AG04450 (cell line): Measurements from ENCODE around the gene LACTBL1. TPM values are rescaled to one million over a fixed set of nuclear protein-coding genes. Genes with fewer than 3 reads are reported as not detected.
"Not testable (repeated sequence)": the region's sequence is repeated elsewhere in the genome, so short reads cannot be mapped to it uniquely, and the experiment has no call there.

ENCODE experiments used
- CTCF ChIA-PET: fragments of 300-600, 350-600 bp; formaldehyde crosslinking; extraction: SDS; loops from one replicate; lab custom pipeline; 2022; ENCODE audit warnings: antibody characterized with exemption, inconsistent platforms; lab: Charles Lee
- POLR2A ChIA-PET: fragments of 350-600 bp; formaldehyde crosslinking; extraction: SDS; loops from one replicate; lab custom pipeline; 2021; ENCODE audit warnings: antibody characterized with exemption, inconsistent platforms; lab: Yijun Ruan, JAX
- DNase-seq: peaks from one replicate; pipeline ENCODE4 v3.0.0-alpha.2; 2011; ENCODE audit warnings: low read depth, low spot score
- H3K27ac ChIP-seq: one replicate; pipeline ENCODE4 v1.5.1; 2012; ENCODE audit warnings: low read depth, low read length, control low read depth
- H3K27me3 ChIP-seq: one replicate; pipeline ENCODE4 v1.6.0; 2012; ENCODE audit warnings: low read length; ENCODE audit not compliant: control insufficient read depth, insufficient read depth
- H3K4me3 ChIP-seq: 2 replicates; pipeline ENCODE4 v1.5.1; 2011; ENCODE audit warnings: mild to moderate bottlenecking, low read depth, low read length, control low read depth
- H3K9me3 ChIP-seq: 2 replicates; pipeline ENCODE4 v1.5.1; 2012; ENCODE audit warnings: low read length; ENCODE audit not compliant: control insufficient read depth, insufficient read depth
- CTCF ChIP-seq: IDR thresholded peaks from 2 replicates; pipeline ENCODE4 v1.5.1; 2011; ENCODE audit warnings: low read depth, low read length, control low read depth, inconsistent platforms
- polyA plus RNA-seq: library from polyadenylated mRNA; depleted of rRNA; stranded (reverse); fragments of >200 nt; gene quantifications from 2 replicates; pipeline ENCODE4 v1.2.3, GENCODE V29; 2011

Gene LACTBL1
- polyA plus RNA-seq, 1 experiment = not detected

GRCh38 chr1:23007106-23007505 lies 34.4 kb upstream of the LACTBL1 start:
- no peak overlapping the region for H3K27ac ChIP-seq
- peaks cover 10% of the 10 kb centered on the region for H3K27me3 ChIP-seq
- TF ChIP-seq CTCF = no peak
- H3K4me3 ChIP-seq = no peak overlapping the region
- no peaks in the 10 kb centered on the region for H3K9me3 ChIP-seq
- DNase-seq = no peak
- ChIA-PET POLR2A (interaction anchor here (0.6 kb wide), 1 partner anchor 116 kb away, joined by 5 read pairs; no protein-coding TSS in a partner anchor), CTCF (no interaction called here)

GRCh38 chr1:23004769-23005168 lies 32.1 kb upstream of the LACTBL1 start:
- H3K27ac ChIP-seq, H3K9me3 ChIP-seq, POLR2A ChIA-PET, H3K4me3 ChIP-seq, DNase-seq, CTCF ChIA-PET: not testable (repeated sequence)
- H3K27me3 ChIP-seq = peaks cover 18% of the 10 kb centered on the region

GRCh38 chr1:23004112-23004511 lies 31.4 kb upstream of the LACTBL1 start:
- no peak for TF ChIP-seq CTCF
- Histone ChIP-seq H3K4me3 (no peak overlapping the region), H3K27me3 (peaks cover 18% of the 10 kb centered on the region), H3K9me3 (peaks cover 5% of the 10 kb centered on the region; the same call in 1 of the 2 replicates), H3K27ac (no peak overlapping the region)
- POLR2A ChIA-PET = no interaction called here
- DNase-seq = no peak
- CTCF ChIA-PET = no interaction called here

- CTCF ChIA-PET = not testable (repeated sequence)
Measured at GRCh38 chr1:23002218-23002617, 29.6 kb upstream of the LACTBL1 start.

GRCh38 chr1:23000133-23000532 lies 27.5 kb upstream of the LACTBL1 start:
- CTCF ChIA-PET, POLR2A ChIA-PET, H3K4me3 ChIP-seq, DNase-seq, H3K27ac ChIP-seq, H3K9me3 ChIP-seq: not testable (repeated sequence)
- H3K27me3 ChIP-seq = peaks cover 18% of the 10 kb centered on the region

More at GRCh38 chr1:23002218-23002617, 29.6 kb upstream of the LACTBL1 start:
- H3K9me3 ChIP-seq, DNase-seq, H3K4me3 ChIP-seq, H3K27ac ChIP-seq, POLR2A ChIA-PET: not testable (repeated sequence)
- H3K27me3 ChIP-seq = peaks cover 18% of the 10 kb centered on the region

- CTCF ChIA-PET, POLR2A ChIA-PET, H3K4me3 ChIP-seq, DNase-seq, H3K27ac ChIP-seq: not testable (repeated sequence)
- Histone ChIP-seq H3K9me3 (peaks cover 10% of the 10 kb centered on the region), H3K27me3 (peaks cover 10% of the 10 kb centered on the region)
Measured at GRCh38 chr1:22997528-22997927, 24.9 kb upstream of the LACTBL1 start.

- POLR2A ChIA-PET = no interaction called here
- CTCF ChIA-PET = no interaction called here
- DNase-seq = no peak
- Histone ChIP-seq H3K27me3 (peaks cover 7% of the 10 kb centered on the region), H3K9me3 (peaks cover 15% of the 10 kb centered on the region), H3K4me3 (no peak overlapping the region), H3K27ac (no peak overlapping the region)
- no peak for TF ChIP-seq CTCF
Measured at GRCh38 chr1:22995774-22996173, 23.1 kb upstream of the LACTBL1 start.

GRCh38 chr1:22993220-22993795 lies 20.6 kb upstream of the LACTBL1 start:
- CTCF ChIA-PET, H3K27ac ChIP-seq, DNase-seq, H3K4me3 ChIP-seq, H3K27me3 ChIP-seq, POLR2A ChIA-PET: not testable (repeated sequence)
- H3K9me3 ChIP-seq = peaks cover 10% of the 10 kb centered on the region

- POLR2A ChIA-PET, H3K4me3 ChIP-seq: not testable (repeated sequence)
Measured at GRCh38 chr1:22992384-22992783, 19.7 kb upstream of the LACTBL1 start.

More at GRCh38 chr1:22992384-22992783, 19.7 kb upstream of the LACTBL1 start:
- peaks cover 10% of the 10 kb centered on the region for H3K9me3 ChIP-seq
- H3K27me3 ChIP-seq, CTCF ChIA-PET, DNase-seq, H3K27ac ChIP-seq: not testable (repeated sequence)
